Neural cell (in vitro differentiated cells): Measurements from ENCODE around the gene CHPF2.

Experiments
- CTCF ChIP-seq: fragments of 450-650 bp; IDR thresholded peaks from 2 replicates; pipeline ENCODE4 v1.5.1; 2014; ENCODE audit warnings: antibody characterized with exemption, mild to moderate bottlenecking, moderate library complexity; ENCODE audit not compliant: poor library complexity, severe bottlenecking
- EP300 ChIP-seq: fragments of 450-650 bp; conservative IDR thresholded peaks from 2 replicates; pipeline ENCODE4 v1.6.1; 2014; ENCODE audit warnings: antibody characterized with exemption, mild to moderate bottlenecking, moderate library complexity; ENCODE audit not compliant: poor library complexity, severe bottlenecking
- EZH2 ChIP-seq: fragments of 200-600, 300-800 bp; shearing (Covaris generic), sonication (generic); IDR thresholded peaks from 2 replicates; pipeline ENCODE4 v1.6.1; 2014; ENCODE audit warnings: antibody characterized with exemption, low read length, borderline replicate concordance, mild to moderate bottlenecking; ENCODE audit not compliant: insufficient read depth, poor library complexity, severe bottlenecking
- POLR2AphosphoS5 ChIP-seq: IDR thresholded peaks from 2 replicates; pipeline ENCODE4 v1.6.1; 2012
- RAD21 ChIP-seq: fragments of 450-650 bp; conservative IDR thresholded peaks from 2 replicates; pipeline ENCODE4 v1.6.1; 2014; ENCODE audit warnings: antibody characterized with exemption, mild to moderate bottlenecking, moderate library complexity
- REST ChIP-seq: IDR thresholded peaks from 2 replicates; pipeline ENCODE4 v1.6.1; 2012; ENCODE audit warnings: borderline replicate concordance
- SMC3 ChIP-seq: fragments of 450-650 bp; conservative IDR thresholded peaks from 2 replicates; pipeline ENCODE4 v1.6.1; 2014; ENCODE audit warnings: antibody characterized with exemption, mild to moderate bottlenecking, moderate library complexity; ENCODE audit not compliant: poor library complexity
- TAF1 ChIP-seq: IDR thresholded peaks from 2 replicates; pipeline ENCODE4 v1.6.1; 2012; ENCODE audit warnings: low read depth

DNA sequence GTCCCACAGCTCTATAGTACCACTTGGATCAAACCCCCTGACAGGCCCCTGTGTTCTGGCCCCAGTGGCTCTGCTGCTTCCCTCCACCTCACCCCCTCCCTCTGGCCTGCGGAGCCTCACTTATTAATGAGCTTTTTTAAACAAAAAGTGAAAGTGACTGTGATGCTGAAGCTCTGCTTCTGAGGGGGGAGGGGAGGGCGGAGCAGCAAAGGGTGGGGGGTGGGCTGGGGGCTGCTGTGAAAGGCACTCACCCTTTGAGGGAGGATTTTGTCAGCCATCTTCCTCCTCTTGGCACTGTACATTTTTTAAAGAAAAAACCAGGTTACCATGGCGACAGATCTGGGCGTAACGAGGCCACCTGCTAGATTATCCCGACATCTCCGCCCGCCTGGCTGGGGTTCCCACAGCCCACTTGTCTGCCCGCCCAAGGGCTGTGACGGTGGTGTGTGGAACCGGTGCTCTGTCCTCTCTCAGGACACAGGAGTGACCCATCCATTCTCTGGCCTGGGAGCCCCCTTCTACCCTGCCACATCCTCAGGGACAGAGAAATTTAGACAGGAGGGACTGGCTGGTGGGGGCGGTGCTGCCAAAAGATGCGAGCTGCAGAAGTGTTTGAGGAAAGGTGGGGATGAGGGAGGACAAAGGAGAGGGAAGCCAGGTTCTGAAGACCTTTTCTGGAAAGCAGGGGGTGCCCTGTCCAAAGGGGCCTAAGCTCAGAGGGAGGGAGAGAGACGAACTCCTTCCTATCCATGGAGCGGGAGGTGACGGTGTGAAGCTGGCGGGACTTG, 11.3 kb downstream of the CHPF2 start:
- TF ChIP-seq POLR2AphosphoS5 (no peak), REST (no peak), EP300 (no peak), CTCF (no peak), RAD21 (no peak), TAF1 (no peak), EZH2 (no peak), SMC3 (no peak)
